ENCODE data around the gene HOXA11.

Gene HOXA11

DNA sequence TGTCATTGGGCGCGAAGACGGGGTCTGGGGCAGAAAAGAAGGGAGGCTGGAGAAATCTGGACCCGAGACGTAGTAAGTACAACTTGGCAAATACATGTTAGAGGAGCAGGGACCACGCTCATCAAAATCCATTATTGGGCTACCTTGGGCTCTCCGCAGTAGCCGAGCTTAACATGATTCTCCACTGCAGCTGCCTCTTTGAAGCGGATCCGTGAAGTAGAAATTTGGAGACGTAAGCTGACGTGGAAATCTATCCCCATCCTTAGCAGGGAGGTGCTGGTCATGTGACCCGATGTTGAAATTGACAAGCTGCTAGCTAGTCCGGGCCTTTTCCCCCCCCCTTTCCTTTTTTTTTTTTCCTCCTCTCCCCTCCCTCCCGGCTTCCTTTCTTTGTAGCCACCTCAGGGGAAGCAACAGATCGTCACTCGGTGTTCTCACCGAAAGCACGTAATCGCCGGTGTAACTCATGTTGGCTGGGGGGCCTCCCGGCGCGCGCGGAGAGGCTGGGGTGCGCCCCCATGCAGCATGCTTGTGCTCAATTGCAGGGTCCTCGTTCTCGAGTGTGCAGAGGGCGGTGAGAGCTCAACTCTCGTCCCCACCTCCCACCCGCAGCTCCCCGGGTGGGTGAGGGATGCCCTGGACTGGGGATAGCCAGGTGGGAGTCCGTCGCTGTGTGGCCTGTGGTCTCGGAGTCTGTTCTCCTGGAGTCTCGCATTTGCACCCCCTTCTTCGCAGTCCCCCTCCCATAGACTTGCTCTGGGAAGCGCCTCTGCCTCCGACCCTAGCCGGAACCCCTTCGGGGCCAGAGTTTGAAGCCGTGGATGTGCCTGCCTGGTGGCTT is at the start of gene HOXA11:
Gene HOXA11 (minus strand): TSS at position 220 of the 841 bp plus-strand sequence. CDS start 88 bp downstream, at position 132.
- peak; percentile 83 for DNase-seq

DNA sequence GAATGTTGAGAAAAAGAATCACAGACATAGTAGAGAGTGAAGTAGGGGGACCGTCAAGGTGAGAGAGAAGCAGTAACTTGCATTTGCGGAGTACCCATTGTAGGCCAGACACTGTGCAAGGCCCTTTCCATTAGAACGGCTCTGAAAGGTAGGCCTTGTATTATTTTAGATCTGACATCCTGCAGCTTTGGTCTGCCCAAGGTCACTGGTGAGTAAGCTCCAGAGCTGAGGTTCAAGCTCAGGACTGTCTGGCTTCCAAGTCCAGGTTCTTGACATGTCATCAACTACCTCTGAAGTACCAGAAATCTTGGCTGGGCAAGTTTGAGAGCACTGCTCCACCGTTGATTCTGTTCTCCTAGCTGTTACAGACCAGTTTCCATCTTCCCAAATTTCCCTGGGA is 44.4 kb upstream of the HOXA11 start:
- no peak for DNase-seq

DNA sequence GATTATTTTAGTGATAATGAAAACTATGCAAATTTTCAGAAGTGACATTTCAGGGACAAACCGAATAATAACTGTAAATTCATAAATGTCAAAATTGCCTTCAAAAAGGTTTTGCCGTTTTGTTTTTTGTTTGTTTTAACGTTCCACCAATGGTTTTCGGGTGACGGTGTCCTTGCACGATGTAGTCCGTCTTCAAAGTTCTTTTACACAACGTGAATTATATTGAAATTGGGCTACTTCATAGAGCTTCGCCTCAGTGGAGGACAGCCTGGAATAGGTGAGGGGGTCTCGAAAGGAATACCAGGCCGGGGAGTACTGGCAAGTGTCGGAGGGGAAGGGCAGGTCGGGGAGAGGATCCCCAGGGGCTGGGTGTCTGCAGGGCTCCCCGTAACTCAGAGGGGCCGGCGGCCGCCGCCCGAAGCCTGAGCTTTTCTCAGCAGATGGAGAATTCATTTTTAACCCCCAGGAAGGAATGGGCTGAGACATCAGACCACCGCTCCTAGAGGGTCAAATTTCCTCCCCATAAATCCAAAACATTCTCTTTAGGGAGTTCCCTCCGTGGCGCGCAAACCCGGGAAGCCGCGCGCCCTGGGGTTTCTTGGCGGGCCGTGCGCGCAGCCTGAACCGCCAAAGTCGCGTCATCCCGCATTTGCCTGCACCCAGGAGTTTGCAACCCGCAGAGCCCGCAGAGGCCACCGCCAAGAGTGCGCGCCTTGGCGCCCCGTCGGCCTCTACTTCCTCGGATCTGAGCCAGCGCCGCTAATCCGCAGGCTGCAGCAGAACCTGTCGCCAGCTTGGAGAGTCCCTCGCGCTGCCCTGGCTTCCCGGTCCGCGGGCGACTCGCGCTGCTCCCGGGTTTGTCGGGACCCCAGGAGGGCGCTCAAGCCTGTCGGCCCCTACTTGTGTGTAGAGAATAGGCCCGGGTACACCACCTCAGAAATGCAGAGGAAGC is 40.2 kb upstream of the HOXA11 start:
- no peak for DNase-seq

DNA sequence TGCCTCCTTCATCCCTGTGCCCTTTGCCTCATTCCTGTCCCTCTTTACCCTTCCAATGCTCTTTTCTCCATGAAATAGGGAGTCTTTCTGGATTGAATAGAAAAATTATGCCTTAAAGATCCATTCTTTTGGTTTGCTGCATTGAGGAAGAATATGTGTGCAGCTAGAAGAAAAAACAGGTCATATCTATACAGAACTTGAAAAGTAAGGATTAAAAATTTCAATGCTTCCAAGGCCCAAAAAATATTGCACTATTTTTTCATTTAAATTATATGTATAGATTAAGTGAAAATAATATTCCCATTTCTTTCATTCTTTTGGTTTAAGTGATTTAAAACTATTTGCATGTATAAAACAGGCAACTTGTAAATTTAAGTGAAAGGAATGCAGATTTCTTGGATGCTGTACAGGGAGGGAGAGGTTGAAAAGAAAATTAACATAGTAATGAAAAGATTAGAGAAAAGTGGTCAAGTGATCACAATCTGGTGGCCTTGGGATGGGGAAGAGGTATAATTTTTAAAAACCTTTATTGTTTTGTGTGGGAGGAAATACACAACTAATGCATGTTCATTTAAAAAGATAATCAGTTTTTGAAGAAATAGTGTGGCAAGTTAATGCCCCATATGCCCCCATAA is 39.0 kb upstream of the HOXA11 start:
- DNase-seq, result no peak

DNA sequence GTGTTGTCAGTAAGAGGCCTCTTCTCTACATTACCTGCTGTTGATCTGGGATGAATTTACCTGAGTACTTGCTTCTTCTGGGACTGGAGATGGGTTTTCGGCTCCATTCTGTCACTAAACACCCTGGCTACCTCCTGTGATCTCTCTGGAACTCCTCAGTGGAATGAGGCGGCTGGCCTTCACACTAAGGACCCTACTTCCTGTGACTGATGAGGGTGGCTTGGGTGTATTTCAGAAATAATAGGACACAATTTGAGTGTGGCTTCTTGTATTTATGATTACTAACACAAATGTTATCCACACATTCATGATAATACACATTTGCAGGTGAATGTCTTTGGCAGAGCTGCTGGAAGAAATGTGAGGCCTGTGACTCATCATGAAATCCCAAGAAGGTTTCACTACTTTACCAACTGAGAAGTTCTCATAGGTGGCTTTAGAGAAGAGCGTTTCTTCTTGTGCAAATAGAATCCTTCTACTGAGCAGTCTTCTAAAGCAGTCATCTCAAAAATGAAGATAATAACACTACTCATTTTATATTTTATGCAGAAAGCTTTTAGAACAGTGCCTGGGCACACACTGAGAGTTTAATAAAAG is 36.3 kb upstream of the HOXA11 start:
- DNase-seq, result no peak

DNA sequence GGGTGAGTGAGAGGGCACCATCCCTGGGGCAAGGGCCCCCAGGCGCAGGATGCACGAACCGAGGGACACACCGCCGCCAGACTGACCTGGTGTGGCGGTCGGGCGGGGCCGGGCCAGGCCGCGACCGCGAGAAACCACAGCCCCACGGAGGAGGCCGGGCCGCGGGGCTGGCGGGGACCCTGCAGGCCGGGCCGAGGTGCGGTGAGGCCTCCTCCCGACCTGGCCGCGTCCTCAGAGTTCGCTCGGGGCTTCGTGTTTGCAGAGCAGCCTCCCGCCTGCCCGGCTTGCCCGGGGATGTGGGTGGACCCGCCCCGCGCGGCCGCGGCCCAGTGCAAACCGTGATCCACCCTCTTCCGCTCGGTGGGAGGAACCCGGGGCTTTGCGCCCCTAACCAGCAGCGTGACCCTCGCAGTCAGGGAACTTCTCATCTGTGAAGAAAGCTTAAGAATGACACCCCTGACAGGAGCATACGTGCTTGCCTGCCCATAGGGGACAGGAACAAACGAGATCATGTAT is 35.5 kb upstream of the HOXA11 start:
- no peak for DNase-seq

DNA sequence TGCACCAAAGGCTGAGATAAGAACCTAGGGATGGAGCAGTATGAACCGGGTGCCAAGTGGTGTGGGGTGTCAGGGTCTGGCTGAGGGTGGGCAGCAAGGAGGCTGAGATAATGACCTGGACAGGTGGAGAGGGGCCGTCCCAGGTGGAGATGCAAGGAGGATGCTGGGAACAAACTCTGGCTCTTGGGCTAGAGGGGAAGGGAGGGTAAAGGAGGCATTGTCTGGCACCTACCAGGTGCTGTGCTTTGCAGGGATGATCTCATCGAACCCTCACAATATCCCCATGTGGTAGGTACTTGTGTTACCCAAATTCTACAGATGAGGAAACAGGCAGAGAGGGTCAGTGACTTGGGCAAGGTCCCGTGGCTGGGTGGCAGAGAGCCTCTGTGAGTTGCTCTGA is 34.8 kb upstream of the HOXA11 start:
- no peak for DNase-seq

DNA sequence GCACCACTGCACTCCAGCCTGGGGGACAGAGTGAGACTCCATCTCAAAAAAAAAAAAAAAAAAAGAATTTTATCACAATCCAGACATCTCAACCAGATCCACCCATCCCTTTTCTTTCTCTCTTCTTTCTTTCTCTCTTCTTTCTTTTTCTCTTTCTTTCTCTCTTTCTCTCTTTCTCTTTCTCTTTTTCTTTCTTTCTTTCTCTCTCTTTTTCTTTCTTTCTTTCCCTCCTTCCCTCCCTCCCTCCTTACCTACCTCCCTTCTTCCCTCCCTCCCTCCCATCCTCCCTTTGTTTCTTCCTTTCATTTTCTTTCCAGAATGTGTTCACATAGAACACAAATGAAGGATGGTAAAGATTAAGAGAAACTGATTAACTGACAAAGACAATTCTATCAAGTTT is 32.9 kb upstream of the HOXA11 start:
- DNase-seq, result no peak

DNA sequence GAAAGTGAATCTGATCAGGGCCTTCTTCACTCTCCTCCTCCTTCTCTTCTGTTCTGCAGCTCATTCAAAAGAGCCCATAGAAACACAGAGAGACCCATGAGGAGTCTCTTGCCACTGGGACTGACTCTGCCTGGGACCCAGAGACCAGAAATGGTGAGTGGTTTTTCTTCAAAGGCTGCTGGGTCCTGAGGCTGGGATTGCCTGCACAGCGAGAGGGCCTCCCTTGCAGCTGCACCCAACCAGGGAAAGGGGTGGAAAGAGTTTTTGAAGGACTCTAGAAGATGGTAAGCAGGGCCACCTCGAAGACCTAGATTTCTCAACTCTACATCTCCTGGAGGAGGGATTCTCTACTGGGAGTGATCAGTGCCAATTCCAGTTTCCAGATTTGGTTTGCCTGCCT is 30.3 kb upstream of the HOXA11 start:
- no peak for DNase-seq

DNA sequence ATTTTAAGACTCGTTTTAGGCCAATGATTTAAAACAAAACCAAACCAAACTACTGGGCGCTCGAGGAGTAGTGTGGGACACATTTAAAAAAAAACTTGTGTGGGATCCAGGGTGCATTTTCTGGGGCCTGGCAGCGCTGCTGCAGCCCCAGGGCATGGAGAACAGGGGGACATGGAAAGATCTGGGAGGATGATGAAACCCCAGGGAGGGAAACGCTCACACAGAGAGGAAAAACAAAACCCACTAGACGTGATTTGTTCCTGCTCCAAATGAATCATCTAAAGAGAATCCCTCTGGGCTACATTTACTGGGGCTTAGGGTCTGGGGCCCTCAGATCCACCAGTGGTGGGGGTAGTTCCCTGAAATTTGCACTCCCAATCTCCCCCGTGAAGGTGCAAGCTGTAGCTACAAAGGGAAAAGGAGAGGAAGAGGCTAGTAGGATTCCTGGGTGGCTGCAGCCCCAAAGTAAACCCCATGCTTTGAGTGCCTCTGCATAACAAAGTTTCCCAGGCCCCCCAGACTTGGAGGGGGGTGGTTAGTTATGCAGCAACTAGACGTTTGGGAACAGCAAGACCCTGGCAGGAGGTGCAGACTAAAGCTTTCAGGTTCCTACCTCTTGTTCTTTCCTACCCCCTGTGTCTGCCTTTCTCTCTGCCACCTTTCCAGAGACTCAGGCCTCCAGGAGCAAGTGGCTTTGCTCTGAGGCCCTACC is 29.4 kb upstream of the HOXA11 start:
- no peak for DNase-seq

DNA sequence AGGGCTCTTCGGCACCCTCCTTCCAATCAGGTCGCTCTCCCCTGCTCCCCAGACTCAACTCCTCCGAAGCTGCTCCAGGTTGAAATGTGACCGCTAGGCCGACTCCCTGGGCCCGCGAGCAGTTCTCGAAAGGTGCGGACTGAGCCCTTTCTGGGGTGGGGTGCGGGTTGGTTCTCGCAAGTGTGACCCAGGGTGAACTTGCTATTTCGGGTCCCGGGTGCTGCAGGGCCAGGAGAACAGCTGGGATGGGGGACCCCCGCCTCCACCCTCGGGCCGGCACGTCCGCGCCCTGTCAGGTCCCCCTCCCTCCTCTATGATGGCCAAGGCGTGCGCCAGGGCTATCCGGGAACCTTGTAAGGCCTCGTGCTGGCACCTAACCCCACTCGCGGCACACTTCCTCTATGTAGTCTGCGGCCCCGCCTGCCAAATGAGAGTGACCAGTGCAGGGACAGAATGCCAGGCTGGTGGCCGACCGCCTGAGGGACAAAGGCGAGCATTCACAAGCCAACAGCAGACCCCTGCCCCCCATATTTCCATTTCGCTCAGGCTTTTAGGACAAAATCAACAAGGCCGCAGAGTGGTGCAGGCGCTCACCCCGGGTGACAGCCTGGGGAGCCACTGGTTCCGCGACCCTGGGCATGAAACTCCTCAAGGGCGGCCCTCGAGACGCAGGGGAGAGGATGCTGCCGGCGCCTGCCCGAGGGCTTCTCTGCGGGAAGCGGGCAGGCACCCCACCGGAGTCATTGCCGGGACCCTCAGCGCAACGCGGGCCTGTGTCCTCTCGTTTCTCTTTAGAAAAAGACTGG is 28.6 kb upstream of the HOXA11 start:
- DNase-seq, result no peak

DNA sequence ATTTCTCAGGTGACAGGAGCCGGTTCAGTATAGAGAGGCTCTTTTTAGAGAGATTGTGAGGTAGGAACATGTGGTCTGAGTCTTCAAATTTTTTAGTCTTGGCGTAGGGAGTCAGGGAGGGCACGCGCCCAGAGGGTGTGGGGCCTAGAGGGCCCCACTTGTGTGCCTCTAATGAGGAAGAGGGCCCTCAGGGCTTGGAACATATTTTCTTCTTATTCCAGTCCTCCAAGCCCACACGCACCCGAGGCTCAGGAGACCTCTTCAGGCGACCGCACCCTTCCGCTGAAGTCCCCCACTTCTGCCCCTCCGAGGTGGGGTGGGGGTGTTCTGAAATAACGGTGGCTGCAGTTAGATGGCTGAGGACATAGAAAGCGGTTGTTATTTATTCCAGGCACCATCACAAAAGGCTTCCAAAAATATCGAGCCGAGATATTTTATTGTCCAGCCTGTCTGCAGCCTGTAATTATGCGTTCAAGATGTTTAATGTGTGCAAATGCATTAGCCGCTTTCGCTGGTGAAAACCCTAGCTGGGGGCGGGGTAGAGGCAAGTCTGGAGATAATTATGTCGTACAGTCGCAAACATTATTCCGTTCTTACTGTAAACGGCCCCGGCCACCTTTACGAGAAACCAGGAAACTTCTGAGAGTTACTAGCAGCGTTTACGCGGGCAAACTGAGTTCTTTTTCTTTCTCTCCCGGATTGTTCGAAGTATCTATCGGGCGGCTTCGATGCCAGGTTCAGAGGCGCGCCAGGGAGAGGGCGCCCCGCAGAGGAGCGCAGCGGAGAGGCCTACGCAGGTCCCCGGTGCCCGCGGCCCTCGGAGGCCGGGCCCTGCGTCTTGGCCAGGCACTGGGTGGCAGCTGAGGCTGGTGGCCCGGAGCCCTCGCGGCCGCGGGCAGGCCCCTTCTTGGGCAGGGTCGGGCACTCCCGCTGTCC is 27.7 kb upstream of the HOXA11 start:
- DNase-seq, result no peak

DNA sequence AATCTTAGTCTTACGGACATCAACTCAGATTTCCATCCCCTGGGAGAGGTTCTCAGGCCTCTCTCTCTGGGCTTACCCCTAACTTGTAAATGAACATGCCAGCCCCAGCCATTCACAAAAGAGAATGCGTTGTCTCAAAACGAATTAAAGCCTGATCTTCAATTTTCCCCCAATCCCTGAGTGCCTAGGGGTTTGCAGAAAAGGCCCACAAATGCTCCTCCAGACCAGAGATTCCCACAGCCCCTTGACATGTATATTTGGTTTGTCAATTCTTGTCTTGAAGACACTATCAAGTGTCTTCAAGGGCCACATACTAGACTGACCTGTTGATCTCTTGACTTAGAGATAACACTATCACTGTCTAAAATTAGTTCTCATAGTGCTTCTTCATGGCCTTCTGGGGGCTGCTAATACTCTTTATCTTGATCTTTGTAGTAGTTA is 26.8 kb upstream of the HOXA11 start:
- no peak for DNase-seq

DNA sequence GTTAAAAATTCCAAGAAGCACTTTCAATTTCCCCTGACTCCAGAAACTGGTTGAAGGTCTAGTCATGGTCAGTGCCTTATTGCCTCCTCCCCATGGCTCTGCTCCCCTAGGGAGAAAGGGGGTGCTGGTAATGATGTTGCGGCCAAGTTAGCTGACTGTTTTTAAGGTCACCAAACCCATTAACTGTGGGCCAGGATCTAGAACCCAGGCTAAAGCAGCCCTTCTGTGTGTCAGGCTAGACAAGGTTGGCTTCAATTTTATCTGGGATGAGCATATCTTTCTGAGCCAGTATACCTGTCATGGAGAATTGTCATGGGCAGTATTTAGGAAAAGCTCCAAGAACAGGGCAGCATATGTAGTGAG is 26.0 kb upstream of the HOXA11 start:
- DNase-seq, result no peak

DNA sequence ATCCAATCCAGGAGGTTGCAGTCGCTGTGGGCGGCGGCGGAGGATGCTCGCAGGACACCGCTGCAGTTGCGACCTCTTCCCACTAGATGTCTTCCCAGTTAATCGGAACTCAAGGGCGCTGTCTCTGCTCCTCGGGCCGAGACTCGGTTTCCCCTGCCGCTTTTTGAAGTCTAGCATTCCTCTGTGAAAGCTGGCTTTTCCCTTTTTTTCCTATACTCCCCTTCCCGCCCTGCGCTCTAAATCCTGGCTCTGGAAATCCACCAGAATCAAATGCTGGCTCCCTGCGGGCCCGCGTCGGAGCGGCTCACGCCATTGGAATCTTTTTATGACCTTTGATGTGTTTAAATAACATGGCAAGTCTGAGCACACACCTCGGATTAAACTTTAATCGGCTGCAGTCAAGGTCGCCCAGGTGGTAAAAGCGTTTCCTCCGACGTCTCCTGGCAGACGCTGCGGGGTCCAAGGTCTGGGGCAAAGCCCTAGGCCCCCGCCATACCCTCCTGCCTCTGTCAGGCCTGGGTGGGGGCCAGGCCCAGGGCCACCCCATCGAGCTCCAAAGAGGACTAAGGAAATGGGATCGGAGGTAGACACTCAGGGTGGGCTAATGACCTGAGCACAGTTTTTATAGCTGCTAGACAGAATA is 25.5 kb upstream of the HOXA11 start:
- DNase-seq, result no peak

DNA sequence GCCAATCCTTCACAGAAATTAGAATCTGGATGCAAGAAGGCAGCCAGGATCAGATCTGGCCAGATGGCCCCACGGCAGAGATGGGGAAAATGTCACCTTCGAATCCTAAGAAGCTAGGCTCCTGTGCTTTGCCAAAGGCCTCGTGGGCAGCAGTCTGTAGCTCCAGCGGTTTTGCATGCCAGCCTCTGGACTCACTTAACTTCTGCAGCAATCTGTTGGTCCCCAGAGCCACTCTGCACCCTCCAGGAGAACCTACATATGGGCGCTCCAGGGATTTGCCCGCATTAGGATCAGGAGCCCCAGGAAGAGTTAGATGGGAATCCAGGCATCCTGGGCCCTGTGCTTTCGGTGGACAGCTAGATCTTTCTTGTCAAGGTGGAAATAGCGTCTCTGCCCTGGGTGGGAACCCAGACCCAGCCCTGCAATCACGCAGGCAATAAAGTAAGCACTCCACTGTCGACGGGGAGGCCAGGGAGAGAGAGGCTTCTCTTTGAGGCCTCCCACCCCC is 25.0 kb upstream of the HOXA11 start:
- DNase-seq, result no peak

DNA sequence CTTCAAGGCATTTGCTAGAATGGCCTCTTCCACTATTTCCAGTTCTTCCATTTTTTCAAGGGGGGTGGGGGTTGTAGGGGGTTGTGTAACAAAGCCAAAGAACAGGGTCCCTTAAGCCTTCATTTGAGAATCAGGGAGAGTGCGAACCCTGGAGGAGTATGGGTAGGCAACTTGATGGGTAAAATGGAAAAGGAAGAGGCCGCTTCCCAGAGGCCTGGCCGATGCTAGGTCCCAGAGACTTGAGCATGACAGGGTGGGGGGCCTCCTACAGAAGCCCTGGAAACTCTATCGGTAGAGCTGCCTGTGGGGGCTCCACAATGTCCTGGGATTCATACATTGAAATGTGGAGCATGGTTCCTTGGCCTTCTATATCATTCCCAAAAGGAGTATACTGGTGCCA is 24.0 kb upstream of the HOXA11 start:
- DNase-seq, result no peak

DNA sequence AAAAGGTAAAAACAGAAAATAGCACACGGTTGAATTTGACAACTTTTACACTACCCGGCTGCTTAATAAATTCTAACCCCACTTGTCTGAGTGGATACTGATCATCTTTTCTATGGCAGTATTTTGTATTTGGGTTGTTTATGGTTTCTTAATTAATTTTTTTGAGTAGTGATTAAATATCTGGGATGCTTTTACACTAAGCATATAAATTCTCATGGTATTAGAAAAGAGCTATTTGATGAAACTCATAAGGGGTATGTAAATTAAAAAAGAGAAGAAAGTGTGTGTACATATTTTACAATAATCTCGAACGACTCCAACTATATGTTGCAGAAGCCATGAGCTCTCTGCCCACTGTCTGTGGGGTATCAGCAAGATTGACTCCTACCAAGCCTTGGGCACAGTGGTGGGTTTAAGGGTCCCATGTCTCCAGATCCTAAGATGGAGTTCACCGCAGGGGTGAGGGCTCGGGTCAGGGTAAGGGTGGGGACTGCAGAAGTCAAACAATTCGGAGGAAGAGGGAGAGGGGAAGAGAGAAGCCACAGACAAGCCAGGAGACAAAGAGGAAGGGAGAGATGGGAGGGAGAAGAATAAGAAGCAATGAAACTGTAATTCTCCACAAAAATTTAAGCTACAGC is 22.4 kb upstream of the HOXA11 start:
- DNase-seq, result no peak

All from NCI-H2171 treated with DMSO at 0.1 percent for 48 hours (cell line).